ENCODE results near the gene MLPH.

DNA sequence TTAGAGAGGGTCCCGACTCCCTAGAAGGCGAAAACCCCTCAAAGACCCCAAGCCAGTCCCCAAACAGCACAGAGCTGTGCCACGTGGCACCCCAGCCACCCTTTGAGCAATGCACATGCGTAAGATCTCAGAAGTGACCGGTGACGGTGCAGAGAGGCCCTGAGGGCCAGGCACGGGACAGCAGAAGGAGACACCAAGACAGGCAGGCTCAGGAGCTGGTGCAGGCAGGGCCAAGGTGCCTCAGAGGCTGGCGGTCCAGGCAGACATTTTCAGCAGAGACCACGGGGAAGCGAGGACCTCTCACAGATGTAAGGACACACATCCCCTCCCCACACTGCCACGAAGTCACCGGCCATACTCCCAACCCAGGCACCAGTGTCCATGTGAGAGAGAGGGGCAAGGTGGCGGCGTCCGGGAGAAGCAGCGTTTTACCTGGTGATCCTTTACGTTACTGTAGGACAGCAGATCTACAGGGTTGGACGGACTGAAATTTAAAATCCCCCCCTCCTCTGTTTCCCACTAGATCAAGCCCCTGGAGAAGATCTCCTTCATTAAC lies 105.5 kb downstream of the MLPH start:
- TF ChIP-seq, protein P1, sequence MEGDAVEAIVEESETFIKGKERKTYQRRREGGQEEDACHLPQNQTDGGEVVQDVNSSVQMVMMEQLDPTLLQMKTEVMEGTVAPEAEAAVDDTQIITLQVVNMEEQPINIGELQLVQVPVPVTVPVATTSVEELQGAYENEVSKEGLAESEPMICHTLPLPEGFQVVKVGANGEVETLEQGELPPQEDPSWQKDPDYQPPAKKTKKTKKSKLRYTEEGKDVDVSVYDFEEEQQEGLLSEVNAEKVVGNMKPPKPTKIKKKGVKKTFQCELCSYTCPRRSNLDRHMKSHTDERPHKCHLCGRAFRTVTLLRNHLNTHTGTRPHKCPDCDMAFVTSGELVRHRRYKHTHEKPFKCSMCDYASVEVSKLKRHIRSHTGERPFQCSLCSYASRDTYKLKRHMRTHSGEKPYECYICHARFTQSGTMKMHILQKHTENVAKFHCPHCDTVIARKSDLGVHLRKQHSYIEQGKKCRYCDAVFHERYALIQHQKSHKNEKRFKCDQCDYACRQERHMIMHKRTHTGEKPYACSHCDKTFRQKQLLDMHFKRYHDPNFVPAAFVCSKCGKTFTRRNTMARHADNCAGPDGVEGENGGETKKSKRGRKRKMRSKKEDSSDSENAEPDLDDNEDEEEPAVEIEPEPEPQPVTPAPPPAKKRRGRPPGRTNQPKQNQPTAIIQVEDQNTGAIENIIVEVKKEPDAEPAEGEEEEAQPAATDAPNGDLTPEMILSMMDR (IDR thresholded peaks at IDR 0.05), result no peak
- TF ChIP-seq POLR2A (IDR thresholded peaks at IDR 0.05), result no peak
